ENCODE measurements around the gene TGM2.

DNA sequence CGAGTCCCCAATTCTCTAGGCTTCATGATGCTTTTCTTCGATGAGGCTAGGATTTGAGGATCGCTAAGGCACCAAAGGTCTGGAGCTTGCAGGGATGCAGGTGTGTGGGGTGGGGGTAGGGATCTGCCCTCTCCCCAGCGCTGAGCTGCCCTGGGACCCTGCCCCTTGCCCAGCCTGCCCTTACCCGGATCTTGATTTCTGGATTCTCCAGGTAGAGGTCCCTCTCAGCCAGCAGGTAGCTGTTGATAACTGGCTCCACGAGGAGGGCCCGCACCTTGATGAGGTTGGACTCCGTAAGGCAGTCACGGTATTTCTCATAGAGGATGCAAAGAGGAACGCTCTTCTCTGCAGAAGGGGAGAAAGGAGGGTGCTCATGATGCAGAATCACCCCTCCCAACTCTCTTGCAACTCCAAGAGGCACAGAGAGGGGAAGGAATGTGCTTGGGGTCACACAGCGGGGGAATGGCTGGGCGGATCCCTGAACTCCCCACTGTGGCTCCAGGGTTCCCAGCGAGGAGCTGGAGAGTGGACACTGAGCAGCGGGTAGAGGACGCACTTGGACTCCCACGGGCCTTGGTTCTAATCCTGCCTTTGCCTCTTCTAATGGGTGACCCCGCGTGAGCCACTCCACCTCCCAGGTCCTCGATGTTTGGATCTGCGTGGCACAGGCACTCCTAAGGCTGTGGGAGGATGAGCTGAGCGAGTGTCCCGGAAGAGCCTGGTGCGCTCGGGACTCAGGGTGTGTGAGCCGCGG is 32.7 kb downstream of the TGM2 start:
- TF ChIP-seq, protein P1, sequence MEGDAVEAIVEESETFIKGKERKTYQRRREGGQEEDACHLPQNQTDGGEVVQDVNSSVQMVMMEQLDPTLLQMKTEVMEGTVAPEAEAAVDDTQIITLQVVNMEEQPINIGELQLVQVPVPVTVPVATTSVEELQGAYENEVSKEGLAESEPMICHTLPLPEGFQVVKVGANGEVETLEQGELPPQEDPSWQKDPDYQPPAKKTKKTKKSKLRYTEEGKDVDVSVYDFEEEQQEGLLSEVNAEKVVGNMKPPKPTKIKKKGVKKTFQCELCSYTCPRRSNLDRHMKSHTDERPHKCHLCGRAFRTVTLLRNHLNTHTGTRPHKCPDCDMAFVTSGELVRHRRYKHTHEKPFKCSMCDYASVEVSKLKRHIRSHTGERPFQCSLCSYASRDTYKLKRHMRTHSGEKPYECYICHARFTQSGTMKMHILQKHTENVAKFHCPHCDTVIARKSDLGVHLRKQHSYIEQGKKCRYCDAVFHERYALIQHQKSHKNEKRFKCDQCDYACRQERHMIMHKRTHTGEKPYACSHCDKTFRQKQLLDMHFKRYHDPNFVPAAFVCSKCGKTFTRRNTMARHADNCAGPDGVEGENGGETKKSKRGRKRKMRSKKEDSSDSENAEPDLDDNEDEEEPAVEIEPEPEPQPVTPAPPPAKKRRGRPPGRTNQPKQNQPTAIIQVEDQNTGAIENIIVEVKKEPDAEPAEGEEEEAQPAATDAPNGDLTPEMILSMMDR (IDR thresholded peaks at IDR 0.05; ENCODE audit: extremely low read depth in 1 of 2, insufficient read depth in 1 of 2, low read depth in 1 of 2, low read length in 2 of 2): no peak
- TF ChIP-seq POLR2A (IDR thresholded peaks at IDR 0.05; ENCODE audit: low read depth, low read length) (no peak), JUN (IDR thresholded peaks at IDR 0.05; ENCODE audit: borderline replicate concordance, insufficient read depth, insufficient read length, low read depth) (no peak), EZH2 (IDR thresholded peaks at IDR 0.05; ENCODE audit: borderline replicate concordance, low read depth, low read length, severe bottlenecking) (no peak)
